WI38 (cell line): ENCODE measurements around the gene ZCCHC18.
A peak's percentile ranks its signal among the peaks of the same experiment; 100 is the strongest.

Experiments used
- H3K4me3 ChIP-seq: 2 replicates; pipeline ENCODE4 v1.5.1; 2011; ENCODE audit warnings: low read depth, mild to moderate bottlenecking, control low read depth, low read length
- TF ChIP-seq, protein P1 (sequence below): IDR thresholded peaks from 2 replicates; pipeline ENCODE4 v1.5.1; 2012; ENCODE audit warnings: low read depth, mild to moderate bottlenecking, control low read depth, low read length

Gene ZCCHC18

GRCh38 chrX:104136241-104137019, 24.1 kb downstream of the ZCCHC18 start:
- H3K4me3 ChIP-seq: peak overlapping the region; percentile 48
- TF ChIP-seq, protein P1, sequence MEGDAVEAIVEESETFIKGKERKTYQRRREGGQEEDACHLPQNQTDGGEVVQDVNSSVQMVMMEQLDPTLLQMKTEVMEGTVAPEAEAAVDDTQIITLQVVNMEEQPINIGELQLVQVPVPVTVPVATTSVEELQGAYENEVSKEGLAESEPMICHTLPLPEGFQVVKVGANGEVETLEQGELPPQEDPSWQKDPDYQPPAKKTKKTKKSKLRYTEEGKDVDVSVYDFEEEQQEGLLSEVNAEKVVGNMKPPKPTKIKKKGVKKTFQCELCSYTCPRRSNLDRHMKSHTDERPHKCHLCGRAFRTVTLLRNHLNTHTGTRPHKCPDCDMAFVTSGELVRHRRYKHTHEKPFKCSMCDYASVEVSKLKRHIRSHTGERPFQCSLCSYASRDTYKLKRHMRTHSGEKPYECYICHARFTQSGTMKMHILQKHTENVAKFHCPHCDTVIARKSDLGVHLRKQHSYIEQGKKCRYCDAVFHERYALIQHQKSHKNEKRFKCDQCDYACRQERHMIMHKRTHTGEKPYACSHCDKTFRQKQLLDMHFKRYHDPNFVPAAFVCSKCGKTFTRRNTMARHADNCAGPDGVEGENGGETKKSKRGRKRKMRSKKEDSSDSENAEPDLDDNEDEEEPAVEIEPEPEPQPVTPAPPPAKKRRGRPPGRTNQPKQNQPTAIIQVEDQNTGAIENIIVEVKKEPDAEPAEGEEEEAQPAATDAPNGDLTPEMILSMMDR: peak; percentile 69

- TF ChIP-seq, protein P1: no peak
Observed at GRCh38 chrX:104137496-104137895, 25.2 kb downstream of the ZCCHC18 start.

GRCh38 chrX:104141087-104141760, 28.9 kb downstream of the ZCCHC18 start:
- H3K4me3 ChIP-seq: no peak overlapping the region
- TF ChIP-seq, protein P1: no peak

More at GRCh38 chrX:104137496-104137895, 25.2 kb downstream of the ZCCHC18 start:
- no peak overlapping the region for H3K4me3 ChIP-seq

GRCh38 chrX:104151037-104151436, 38.7 kb downstream of the ZCCHC18 start:
- H3K4me3 ChIP-seq: no peak overlapping the region
- TF ChIP-seq, protein P1: no peak

DNA sequence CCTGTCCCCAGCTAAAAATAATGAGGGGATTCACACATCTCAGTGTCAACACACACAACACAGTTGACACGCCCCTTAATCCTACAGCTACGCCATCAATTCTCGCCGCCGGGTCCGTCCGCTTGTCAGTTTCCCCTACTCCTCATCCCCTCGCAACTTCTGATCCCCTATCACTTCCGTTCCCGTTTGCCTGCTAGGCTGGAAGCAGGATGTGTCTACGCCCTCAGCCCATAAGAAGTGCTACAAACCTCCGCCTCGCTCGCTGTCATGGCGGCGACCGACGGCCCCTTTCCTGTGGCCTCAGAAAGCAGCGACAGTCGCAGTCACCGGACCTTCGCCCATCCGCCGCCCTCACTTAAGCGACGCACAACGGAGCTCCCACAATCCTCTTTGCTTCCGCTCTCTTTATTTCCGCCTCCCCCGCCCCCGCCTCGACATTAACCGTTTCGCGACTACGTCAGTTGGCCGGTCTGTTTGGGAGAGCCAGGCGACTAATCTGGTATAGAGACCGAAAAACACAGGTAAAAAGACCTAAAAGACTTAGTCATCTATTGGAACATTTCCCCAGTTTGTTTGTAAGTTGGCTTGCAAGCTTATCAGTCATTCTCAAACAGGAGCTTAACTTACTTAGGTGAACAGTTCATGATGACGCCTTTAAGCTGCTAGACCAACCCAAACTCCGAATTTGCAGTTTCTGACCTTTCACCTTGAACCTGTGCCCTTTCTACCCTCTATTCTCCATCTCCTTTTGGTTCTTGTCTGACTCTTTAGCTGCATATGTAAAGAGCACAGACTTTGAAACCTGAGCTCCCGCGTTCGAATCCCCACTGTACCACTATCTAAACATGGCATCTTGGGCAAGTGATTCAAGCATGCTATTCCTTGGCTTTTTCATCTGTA, 44.6 kb downstream of the ZCCHC18 start, which contains the start of gene SLC25A53:
Gene SLC25A53, minus strand, starts transcription at position 380 of the 900 bp plus-strand sequence. CDS start 51,752 bp downstream, outside the sequence.
- TF ChIP-seq, protein P1: no peak
- H3K4me3 ChIP-seq: peak within 1 kb of the TSS; percentile 56
